GM18520 (cell line): ENCODE results near the gene AAK1.
"Not testable (repeated sequence)": the region's sequence is repeated elsewhere in the genome, so short reads cannot be mapped to it uniquely, and the experiment has no call there.

Experiments used
- ATAC-seq: cut with Tn5 transposase; IDR thresholded peaks from one replicate; pipeline ENCODE4 v1.9.1; 2021; ENCODE audit not compliant: unreplicated experiment

The AAK1 gene

DNA sequence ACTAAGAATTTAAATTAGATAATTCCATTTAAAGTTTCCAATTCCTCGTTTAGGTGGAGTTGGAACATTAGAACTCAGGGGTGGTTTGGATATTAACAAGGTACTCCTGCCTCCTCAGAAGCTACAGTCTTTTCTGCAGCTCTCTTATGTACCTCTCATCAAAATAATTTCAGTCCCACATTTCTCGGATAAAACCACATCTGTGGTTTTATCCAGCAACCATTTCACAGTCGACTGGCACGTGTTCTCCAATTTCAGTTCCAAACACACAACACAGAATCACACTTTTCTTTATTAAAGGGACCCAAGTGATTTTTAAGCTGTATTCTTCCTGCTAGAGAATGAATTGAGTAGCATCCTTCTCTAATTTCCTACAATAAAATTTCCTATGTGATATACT is 183.6 kb downstream of the AAK1 start:
- no peak for ATAC-seq

- no peak for ATAC-seq
Measured at GRCh38 chr2:69456950-69457445, 186.5 kb downstream of the AAK1 start.

- ATAC-seq, result no peak
Measured at GRCh38 chr2:69456154-69456553, 187.4 kb downstream of the AAK1 start.

DNA sequence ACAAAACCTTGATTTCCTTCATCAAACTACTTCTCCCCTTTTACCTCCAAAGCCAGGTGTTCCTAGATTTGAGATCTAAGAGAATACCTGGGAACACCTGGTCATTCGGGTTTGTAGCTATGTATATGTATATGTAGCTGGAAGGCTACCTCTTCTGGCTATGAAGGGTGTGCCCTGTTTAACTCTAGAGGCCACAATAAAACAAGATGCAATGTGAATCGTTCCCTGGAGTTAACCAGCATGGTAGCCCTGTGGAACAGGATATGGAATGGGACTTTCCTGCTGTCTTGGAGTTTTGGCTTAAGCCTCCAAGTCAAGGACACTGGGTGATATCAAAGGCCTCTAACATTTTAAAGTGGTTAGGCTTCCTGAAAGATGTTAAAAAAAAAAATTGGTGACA is 188.6 kb downstream of the AAK1 start:
- ATAC-seq, result no peak

DNA sequence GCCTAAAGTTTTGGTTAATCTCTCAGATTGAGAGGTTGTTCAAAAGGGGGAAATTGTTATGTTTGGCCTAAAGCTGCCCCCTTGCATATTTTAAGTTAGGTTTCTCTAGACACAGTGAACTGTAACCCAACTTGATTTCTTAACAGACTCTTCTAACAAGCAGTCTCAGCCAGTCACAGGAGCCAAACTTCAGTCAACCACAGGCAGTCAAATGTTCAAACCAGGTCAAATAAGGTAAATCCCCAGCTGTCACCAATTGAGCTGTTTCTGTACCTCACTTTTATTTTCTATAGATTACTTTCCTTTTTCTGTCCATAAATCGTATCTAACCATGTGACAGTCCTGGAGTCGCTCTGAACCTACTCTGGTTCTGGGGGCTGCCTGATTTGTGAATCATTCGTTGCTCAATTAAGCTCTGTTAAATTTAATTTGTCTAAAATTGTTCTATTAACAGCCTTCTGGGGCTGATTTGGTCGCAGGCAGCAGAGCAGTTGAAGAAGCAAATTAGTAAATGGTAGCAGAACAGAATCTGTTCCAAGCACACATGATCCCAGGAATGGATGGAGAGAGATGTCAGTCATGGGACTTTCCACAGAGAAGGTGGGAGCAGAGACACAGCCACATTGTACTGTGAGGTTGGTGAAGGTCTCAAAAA is 189.9 kb downstream of the AAK1 start:
- peak; percentile 91 for ATAC-seq

- ATAC-seq, result no peak
Measured at GRCh38 chr2:69452687-69453086, 190.9 kb downstream of the AAK1 start.

DNA sequence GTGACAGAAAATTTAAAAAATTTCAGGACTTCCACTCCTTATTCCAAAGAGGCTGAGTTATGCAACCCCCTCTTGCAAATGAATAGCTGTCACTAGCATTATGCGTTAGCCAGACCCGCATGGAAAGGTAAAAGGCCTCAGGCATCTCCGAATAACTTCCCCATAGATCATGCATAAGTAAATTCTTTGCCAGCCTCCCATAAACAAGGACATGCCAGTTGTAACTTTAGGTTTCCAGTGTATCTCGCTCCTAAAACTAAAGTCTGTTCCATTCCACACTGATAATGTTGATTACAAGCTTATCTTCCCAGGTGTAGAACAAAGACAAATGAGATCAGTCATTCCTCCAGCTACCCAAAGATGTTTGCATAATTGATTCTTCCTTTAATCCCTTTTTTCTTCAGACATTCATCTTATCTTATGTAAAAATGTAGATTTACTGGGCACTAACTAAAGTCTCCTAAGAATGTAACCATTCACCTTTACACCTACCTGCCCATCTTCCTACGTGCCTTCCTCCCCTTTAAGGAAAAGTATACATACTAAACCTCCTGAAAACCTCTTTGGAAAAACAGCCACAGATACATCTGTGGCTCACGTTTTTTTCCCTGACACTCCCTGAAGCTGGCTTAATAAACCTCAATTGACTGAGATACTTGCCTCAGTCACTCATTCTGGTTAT is 192.7 kb downstream of the AAK1 start:
- no peak for ATAC-seq

DNA sequence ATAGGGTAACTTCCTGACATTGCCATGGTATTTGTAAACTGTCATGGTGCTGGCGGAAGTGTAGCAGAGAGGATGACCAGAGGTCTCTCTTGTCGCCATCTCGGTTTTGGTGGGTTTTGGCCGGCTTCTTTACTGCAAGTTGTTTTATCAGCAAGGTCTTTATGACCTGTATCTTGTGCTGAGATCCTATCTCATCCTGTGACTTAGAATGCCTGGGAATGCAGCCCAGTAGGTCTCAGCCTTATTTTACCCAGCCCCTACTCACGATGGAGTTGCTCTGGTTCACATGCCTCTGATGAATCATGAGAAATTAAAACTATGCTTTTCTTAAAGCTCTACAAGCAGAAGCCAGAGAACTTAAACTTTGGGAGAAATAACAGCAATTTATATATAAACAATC is 193.6 kb downstream of the AAK1 start:
- no peak for ATAC-seq

- not testable (repeated sequence) for ATAC-seq
Measured at GRCh38 chr2:69443673-69444072, 199.9 kb downstream of the AAK1 start.

GRCh38 chr2:69439499-69439898 is 204.0 kb downstream of the AAK1 start:
- ATAC-seq, result not testable (repeated sequence)

- ATAC-seq, result no peak
Measured at GRCh38 chr2:69438580-69438979, 205.0 kb downstream of the AAK1 start.

GRCh38 chr2:69437751-69438154 is 205.8 kb downstream of the AAK1 start:
- no peak for ATAC-seq

GRCh38 chr2:69436938-69437750 is 206.4 kb downstream of the AAK1 start, which contains the start of gene NFU1:
Gene NFU1, minus strand, starts transcription at chr2:69437435. Its CDS starts 13 bp downstream, at chr2:69437422.
- ATAC-seq, result peak; percentile 96

DNA sequence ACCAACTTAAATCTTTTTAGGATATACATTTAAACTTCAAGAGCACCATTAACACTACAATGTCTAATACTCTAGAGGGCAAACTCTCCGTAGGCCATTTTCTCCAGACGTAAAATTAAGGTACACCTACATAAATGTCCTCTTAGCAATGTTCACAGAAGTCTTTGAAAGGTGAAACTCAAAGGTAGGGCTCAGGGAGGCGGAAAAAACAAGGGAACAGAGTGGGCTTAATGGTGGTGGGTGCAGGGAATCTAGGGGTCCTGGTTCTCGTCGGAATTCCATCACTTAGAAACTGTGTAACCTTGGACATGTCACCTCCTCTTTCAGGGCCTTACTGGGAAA is 207.0 kb downstream of the AAK1 start:
- ATAC-seq, result no peak

DNA sequence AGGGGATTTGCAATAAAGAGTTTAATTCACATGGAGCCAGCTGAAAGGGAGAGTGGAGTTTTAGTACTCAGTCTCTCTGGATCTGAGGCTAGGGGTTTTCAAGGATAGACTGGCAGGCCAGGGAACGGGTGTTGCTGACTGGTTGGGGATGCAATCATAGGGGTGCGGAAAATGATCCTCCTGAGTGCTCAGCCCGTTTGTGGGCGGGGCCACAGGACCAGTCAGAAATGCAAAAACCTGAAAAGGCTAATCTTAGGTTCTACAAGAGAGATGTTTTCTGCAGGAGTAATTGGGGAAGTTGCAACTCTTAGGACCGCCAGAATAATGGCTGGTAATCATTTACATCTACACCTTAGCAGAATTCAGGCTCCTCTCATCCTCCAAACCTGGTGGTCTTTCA is 208.8 kb downstream of the AAK1 start:
- ATAC-seq, result no peak

DNA sequence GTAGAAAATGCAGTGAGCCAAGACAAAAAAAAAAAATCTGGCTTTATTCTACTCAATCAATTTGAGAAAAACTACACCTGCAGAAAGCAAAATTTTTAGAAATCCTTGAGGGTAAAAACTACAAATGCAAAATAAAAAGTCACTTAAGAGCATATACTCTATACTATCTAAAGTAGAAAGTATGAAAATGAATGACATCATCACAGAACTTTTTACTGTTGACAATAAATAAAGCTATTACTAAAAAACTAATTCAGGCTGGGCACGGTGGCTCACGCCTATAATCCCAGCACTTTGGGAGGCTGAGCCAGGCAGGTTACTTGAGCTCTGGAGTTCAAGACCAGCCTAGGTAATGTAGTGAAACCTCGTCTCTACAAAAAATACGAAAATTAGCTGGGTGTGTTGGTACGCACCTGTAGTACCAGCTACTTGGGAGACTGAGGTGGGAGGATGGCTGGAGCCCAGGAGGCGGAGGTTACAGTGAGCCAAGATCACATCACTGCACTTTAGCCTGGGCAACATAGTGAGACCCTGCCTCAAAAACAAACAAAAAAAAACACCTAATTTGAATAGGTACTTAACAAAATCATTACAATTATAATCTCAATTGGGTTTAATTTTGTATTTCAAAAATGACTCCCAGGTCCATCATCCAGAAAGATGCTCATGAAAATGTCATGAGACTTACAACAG is 213.9 kb downstream of the AAK1 start:
- ATAC-seq, result no peak

- ATAC-seq, result no peak
Measured at GRCh38 chr2:69428981-69429380, 214.6 kb downstream of the AAK1 start.

DNA sequence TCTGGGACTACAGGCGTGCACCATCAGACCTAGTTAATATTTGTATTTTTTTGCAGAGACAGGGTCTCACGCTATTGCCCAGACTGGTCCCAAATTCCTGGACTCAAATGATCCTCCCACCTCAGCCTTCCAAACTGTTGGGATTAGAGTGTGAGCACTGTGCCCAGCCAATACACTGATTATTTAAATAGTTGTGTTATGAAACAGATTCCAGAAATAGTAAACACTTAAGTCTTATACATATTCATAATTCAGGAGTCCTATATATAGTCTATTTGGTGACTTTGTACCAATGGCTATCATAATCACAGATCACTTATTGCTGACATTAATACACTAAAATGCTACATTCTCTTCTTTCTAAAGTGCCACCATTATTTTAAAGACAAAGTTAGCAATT is 219.1 kb downstream of the AAK1 start:
- ATAC-seq, result no peak

GRCh38 chr2:69422198-69422597 is 221.3 kb downstream of the AAK1 start:
- ATAC-seq, result no peak

DNA sequence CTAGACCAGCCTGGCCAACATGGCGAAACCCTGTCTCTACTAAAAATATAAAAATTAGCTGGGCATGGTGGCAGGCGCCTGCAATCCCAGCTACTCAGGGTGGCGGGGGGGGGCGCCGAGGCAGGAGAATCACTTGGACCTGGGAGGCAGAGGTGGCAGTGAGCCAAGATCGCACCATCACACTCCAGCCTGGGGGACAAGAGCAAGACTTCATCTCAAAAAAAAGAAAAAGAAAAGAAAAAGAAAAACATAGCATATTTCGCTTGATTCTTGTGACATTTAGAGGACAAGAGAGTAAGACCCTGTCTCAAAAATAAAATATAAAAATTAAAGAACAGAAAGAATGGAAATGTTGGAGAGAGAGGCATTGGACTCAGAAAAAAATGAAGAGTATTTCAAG is 224.4 kb downstream of the AAK1 start:
- not testable (repeated sequence) for ATAC-seq

DNA sequence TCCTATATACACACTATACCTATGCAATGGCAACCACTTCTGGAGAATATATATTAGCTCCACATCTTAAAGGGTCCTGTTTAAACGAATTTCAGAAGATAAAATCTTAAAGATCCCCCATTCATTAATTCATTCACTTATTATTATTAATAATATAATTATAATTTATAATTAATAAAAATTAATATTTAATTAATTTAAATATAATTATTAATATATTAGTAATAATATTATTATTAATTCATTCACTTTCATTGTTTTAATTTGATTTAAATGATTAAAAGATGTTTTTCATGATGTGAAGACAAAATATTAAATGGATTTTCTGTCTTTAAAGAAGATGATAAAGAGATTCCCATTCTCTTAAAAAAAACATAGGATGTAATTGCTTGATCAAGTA is 227.4 kb downstream of the AAK1 start:
- ATAC-seq, result no peak
